Measurements from ENCODE around the gene SORBS1. TPM values are rescaled to one million over a fixed set of nuclear protein-coding genes. Genes with fewer than 3 reads are reported as not detected.

Gene SORBS1
- total RNA-seq, 1 donor from 2014 or later, result 221 TPM

DNA sequence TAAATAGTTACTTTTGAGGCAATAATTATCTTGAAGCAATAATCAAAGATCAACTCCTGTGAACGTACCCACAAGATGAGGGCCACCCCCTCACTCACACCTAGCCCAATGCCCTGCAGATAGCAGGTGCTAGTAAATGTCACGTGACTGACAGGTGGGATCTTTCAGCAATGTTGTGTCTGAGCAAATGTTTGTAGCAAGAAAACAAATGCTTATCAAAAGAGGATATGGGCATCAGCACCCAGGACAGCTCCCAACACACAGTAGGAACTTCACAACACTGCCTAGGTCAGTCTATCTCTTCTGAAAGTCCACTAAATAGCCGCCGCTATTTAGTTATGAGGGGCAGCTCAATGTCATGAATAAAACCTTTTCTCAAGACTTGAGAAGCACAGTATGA, 149.5 kb downstream of the SORBS1 start:
- Mint-ChIP-seq H3K4me3 (ENCODE audit: unreplicated experiment) (no peak overlapping the region), H3K4me1 (ENCODE audit: low read depth, unreplicated experiment) (peaks cover 41% of the 10 kb centered on the region), H3K36me3 (ENCODE audit: unreplicated experiment) (no peaks in the 10 kb centered on the region), H3K27me3 (ENCODE audit: unreplicated experiment) (peaks cover 3% of the 10 kb centered on the region), H3K9me3 (ENCODE audit: unreplicated experiment) (peaks cover 5% of the 10 kb centered on the region), H3K27ac (ENCODE audit: unreplicated experiment) (no peak overlapping the region)
- TF ChIP-seq, protein P1, sequence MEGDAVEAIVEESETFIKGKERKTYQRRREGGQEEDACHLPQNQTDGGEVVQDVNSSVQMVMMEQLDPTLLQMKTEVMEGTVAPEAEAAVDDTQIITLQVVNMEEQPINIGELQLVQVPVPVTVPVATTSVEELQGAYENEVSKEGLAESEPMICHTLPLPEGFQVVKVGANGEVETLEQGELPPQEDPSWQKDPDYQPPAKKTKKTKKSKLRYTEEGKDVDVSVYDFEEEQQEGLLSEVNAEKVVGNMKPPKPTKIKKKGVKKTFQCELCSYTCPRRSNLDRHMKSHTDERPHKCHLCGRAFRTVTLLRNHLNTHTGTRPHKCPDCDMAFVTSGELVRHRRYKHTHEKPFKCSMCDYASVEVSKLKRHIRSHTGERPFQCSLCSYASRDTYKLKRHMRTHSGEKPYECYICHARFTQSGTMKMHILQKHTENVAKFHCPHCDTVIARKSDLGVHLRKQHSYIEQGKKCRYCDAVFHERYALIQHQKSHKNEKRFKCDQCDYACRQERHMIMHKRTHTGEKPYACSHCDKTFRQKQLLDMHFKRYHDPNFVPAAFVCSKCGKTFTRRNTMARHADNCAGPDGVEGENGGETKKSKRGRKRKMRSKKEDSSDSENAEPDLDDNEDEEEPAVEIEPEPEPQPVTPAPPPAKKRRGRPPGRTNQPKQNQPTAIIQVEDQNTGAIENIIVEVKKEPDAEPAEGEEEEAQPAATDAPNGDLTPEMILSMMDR (IDR thresholded peaks at IDR 0.05; ENCODE audit: partially characterized antibody, unreplicated experiment), result no peak
- no peak for DNase-seq

DNA sequence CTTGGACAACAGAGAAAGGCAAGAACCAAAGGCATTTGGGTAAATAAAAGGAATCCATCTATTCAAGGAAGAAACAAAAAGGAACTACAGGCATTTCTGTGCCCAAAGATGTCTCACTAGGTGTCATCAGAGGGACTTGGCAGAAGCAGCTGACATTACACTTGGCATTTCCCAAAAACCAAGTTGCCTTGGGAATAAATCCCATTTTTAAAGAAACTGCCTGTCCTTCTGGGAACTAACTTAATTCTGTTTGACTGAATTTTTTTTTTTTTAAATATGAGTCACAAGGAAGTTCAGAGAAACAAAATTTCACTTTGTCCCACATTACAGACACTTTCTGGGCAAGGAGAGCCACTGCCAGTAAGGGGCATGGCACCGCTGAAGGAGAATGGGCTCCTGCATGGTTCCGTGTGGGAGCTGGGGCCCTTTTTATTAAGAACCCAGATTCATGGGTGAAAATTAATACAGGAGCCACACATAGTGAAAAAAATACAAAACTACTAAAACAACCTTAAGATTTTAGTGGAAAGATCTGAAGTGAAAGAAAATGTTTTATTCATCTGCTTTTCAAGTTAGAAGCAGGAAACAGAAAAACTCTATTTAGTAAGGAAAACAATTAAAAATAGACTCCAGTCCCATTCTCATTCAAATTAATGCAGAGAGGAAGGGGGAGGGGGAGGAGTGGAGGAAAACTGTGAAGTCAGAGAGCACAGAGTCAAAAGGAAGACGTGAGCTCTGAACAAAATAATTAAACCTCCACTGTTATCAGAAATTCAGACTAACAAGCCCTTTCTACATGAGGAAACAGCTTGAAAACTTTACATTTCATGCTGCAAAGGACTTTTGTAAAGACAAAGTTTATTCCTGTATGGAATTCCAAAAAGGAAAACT, 151.9 kb downstream of the SORBS1 start:
- Mint-ChIP-seq H3K4me1 (ENCODE audit: low read depth, unreplicated experiment) (peaks cover 17% of the 10 kb centered on the region), H3K9me3 (ENCODE audit: unreplicated experiment) (peaks cover 3% of the 10 kb centered on the region), H3K36me3 (ENCODE audit: unreplicated experiment) (no peaks in the 10 kb centered on the region), H3K27me3 (ENCODE audit: unreplicated experiment) (peaks cover 3% of the 10 kb centered on the region), H3K27ac (ENCODE audit: unreplicated experiment) (no peak overlapping the region), H3K4me3 (ENCODE audit: unreplicated experiment) (no peak overlapping the region)
- no peak for DNase-seq
- TF ChIP-seq, protein P1 (IDR thresholded peaks at IDR 0.05; ENCODE audit: partially characterized antibody, unreplicated experiment), result no peak

- Mint-ChIP-seq H3K4me3 (ENCODE audit: unreplicated experiment) (no peak overlapping the region), H3K4me1 (ENCODE audit: low read depth, unreplicated experiment) (peaks cover 13% of the 10 kb centered on the region), H3K27ac (ENCODE audit: unreplicated experiment) (no peak overlapping the region), H3K27me3 (ENCODE audit: unreplicated experiment) (peaks cover 2% of the 10 kb centered on the region), H3K9me3 (ENCODE audit: unreplicated experiment) (peaks cover 7% of the 10 kb centered on the region), H3K36me3 (ENCODE audit: unreplicated experiment) (no peaks in the 10 kb centered on the region)
- DNase-seq, result no peak
- TF ChIP-seq, protein P1 (IDR thresholded peaks at IDR 0.05; ENCODE audit: partially characterized antibody, unreplicated experiment), result no peak
Measured at GRCh38 chr10:95408148-95408960, 152.8 kb downstream of the SORBS1 start.

DNA sequence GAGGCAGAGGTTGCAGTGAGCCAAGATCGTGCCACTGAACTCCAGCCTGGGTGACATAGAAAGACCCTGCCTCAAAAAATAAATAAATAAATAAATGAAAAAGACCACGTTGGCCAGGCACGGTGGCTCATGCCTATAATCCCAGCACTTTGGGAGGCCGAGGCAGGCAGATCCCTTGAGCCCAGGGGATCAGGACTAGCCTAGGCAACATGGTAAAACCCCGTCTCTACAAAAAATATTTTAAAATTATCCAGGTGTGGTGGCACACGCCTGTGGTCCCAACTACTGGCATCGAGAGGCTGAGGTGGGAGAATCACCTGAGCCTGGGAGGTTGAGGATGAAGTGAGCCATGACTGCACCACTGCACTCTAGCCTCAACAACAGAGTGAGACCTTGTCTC, 153.6 kb downstream of the SORBS1 start:
- peaks cover 13% of the 10 kb centered on the region for H3K4me1 Mint-ChIP-seq (ENCODE audit: low read depth, unreplicated experiment)
- peaks cover 5% of the 10 kb centered on the region for H3K9me3 Mint-ChIP-seq (ENCODE audit: unreplicated experiment)
- TF ChIP-seq, protein P1 (IDR thresholded peaks at IDR 0.05; ENCODE audit: partially characterized antibody, unreplicated experiment), result no peak
- no peak for DNase-seq
- no peak overlapping the region for H3K4me3 Mint-ChIP-seq (ENCODE audit: unreplicated experiment)
- H3K27ac Mint-ChIP-seq (ENCODE audit: unreplicated experiment), result no peak overlapping the region
- H3K27me3 Mint-ChIP-seq (ENCODE audit: unreplicated experiment), result peaks cover 2% of the 10 kb centered on the region
- no peaks in the 10 kb centered on the region for H3K36me3 Mint-ChIP-seq (ENCODE audit: unreplicated experiment)

All from glutamatergic neuron (in vitro differentiated cells).